ENCODE measurements around the gene LYAR. TPM values are rescaled to one million over a fixed set of nuclear protein-coding genes. Genes with fewer than 3 reads are reported as not detected.

LYAR gene, protein sequence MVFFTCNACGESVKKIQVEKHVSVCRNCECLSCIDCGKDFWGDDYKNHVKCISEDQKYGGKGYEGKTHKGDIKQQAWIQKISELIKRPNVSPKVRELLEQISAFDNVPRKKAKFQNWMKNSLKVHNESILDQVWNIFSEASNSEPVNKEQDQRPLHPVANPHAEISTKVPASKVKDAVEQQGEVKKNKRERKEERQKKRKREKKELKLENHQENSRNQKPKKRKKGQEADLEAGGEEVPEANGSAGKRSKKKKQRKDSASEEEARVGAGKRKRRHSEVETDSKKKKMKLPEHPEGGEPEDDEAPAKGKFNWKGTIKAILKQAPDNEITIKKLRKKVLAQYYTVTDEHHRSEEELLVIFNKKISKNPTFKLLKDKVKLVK
- 12.5 and 18.4 TPM in 2 replicates for total RNA-seq

DNA sequence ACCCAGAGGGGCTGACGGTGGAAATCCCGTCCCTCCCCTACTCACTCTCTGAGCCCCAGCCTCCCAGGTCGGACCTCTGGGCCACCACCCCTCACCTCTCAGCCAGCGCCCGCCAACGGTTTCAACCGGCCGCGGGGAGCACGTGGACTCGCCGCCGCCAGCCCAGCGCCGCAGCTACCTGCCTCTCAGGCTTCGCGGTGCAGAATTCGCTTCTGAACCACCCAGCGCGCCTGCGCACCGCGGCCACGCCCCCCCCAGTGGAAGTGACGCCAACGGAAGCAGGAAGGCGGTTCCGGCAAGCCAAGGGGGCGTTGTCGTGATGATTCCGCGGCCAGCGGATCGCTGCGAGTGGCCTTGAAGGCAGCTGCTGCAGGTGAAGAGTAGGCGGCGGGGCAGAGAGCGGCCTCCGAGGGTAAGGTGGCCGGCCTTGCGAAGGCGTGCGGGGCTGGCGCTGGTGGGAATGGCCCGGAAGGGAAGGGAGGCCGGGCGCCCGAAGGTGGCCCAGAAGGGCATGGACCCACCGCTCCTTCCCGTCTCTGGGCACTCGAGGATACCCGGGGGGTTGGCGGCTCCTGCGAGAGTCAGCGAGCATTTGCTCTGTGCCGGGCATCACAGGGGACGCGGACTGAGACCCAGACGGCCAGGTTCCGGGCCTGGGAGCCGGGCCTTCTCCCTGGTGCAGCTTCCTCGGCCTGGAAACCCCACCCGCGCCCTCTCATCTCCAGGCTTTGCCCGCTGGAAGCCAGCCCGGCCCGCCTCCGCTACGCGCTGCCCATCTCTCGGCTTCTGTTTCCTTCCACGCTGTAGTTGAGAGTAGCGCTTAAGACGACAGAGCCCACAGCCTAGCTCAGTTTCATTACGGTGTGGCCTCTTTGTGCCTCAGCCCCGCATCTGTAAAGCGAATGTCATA is at the start of gene LYAR, which contains the start of gene ZBTB49:
Gene LYAR, minus strand, starts transcription at position 214 of the 910 bp plus-strand sequence. CDS start 6,412 bp downstream, outside the sequence.
Gene ZBTB49, plus strand, starts transcription at position 311 of the 910 bp plus-strand sequence. CDS start 9,695 bp downstream, outside the sequence.
- no peak for DNase-seq (ENCODE audit: extremely low read depth, low read depth, low spot score)

DNA sequence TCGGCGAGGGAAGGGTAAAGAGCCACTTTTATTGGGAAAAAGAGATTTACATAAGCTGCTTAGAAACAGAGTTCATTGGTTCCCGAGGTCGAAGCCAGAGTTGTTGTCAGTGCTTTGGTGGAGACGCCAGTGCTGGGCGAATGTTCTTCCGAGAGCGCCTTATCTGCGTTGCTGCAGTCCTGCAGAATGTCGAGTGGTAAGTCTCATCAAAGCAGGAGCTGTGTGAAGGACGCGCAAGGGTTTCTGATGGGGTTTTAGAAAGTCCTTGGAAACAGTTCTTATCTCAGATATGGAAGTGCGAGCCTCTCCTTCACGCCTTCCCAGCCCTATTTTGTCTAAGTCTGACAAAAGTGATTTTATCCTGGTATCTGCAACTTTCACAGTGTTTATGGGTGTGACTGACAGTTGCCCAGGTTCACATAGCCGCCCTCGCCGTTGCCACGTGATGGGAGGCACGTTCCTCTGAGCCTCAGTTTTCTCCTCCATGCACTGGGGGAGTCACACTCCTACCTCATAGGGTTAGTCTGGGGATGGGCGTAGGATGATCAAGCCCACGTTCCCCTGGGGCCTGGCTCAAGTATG is 49.6 kb upstream of the LYAR start:
- no peak for DNase-seq (ENCODE audit: extremely low read depth, low read depth, low spot score)

DNA sequence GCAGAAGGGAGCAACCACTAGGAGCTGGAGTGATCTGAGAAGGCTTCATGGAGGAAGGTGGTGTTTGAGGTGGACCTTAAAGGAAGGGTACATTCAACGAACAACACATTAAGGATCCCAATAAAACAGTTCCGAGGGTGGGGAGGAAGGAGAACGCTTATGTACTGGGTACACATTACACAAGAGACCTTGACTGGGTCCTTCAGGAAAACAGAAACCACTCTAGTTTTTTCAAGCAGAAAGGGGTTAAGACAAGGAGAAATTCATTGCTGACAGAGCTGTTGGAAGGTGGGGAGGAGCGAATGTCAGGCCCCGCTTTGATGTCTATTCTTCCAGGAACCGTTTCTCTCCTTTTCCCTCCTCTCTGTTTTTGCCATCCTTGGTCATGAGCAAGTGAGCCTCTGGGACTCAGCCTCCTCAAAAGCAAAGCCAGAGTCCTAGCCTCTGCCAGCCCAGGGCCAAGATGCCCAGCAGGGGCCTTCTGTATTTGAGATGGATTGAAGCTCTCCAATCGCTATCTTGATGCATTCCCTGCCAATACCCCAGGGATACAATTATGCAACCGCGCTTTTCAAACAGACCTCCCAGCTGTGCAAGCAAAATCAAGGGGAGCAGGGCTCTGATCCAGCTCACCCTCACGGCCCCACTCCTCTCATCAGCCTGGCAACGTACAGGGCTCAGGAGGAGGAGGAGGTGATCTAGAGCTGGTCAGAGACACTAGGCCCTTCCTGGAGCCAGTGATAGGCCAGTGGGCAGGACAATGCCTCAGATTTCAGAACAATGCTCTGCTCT is 48.5 kb upstream of the LYAR start:
- no peak for DNase-seq (ENCODE audit: extremely low read depth, low read depth, low spot score)

DNA sequence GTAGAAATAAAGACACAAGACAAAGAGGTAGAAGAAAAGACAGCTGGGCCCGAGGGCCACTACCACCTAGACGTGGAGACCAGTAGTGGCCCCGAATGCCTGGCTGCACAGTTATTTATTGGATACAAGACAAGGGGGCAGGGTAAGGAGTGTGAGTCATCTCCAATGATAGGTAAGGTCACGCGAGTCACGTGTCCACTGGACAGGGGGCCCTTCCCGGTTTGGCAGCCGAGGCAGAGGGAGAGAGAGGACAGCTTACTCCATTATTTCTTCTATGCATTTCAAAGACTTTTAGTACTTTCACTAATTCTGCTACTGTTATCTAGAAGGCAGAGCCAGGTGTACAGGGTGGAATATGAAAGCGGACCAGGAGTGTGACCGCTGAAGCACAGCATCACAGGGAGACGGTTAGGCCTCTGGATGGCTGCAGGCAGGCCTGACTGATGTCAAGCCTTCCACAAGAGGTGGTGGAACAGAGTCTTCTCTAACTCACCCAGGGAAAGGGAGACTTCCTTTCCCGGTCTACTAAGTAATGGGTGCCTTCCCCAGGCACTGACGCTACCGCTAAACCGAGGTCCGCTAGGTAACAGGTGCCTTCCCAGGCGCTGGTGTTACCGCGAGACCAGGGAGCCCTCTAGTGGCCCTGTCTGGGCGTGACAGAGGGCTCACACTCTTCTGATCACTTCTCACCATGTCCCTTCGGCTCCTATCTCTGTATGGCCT is 45.0 kb upstream of the LYAR start:
- no peak for DNase-seq (ENCODE audit: extremely low read depth, low read depth, low spot score)

DNA sequence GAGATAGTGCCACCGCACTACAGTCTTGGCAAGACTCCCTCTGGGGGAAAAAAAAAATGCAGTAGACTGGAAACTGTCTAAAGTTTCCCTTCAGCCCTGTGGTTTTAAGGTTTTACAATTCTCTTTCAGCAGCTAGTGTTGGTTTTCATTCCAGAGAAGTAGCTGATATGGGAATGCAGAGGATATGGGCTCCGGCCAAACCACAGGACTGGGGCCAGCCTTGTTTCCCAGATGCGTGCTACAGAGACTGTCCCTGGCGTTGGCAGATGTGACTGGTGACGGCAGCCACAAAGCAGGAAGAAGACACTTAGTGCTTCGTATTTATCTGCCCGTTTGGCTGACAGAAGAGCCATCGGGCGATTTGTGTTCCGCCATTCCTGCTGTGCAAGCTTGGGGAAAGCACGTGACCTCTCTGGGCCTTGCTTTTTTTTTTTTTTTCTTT is 43.3 kb upstream of the LYAR start:
- no peak for DNase-seq (ENCODE audit: extremely low read depth, low read depth, low spot score)

DNA sequence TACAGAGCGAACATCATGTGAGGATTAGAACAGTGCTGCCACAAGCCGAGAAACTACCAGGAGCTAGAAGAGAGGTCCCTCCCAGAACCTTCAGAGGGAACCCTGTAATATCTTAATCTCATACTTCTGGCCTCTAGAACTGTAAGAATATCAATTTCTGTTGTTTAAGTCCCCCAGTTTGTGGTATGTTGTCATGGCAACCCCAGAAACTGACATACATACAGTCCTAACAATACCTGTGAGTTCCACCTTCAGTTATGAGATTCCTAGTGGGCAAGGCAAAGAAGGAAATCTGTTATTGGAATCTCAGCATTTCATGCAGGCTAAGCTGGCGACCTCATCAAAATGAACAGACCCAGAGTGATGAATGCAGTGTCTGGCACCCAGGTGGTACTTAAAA is 42.6 kb upstream of the LYAR start:
- DNase-seq (ENCODE audit: extremely low read depth, low read depth, low spot score): no peak

DNA sequence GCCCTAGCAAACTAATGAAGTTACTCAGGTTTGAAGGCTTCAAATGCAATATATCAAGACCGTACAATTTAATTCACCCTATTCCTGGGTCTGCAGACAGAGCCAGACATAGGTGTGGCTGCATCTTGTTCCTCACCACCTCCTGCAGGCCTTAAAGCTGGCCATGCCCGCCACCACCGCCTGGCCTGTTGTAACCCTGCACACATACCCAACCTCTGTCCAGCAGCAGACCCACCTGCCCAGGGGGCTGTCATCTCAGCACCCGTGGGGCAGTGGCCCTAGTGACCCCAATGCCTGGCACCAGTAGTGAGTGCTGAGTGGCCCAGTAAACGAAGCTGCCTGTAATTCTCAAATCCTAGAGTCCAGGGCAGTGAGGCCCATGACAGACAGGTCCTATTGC is 40.8 kb upstream of the LYAR start:
- DNase-seq (ENCODE audit: extremely low read depth, low read depth, low spot score): no peak

DNA sequence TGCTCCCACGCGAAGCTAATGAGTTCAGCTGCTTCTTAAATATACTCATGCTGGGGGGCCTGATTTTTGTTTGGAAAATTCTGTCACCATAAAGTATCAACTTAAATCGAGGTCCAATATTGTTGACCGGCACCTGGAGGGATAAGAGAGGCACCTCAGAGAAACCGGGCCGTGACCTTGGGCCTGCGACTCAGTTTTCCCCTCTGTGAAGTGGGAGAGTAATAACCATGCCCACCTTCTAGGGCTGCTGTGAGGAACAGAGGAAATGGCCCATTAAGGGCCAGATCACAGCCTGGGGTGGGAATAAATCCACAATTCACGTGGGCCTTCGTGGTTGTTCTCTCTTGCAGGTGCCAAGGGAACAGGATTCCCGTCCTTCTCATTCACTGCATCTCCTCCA is 39.5 kb upstream of the LYAR start:
- DNase-seq (ENCODE audit: extremely low read depth, low read depth, low spot score): no peak

DNA sequence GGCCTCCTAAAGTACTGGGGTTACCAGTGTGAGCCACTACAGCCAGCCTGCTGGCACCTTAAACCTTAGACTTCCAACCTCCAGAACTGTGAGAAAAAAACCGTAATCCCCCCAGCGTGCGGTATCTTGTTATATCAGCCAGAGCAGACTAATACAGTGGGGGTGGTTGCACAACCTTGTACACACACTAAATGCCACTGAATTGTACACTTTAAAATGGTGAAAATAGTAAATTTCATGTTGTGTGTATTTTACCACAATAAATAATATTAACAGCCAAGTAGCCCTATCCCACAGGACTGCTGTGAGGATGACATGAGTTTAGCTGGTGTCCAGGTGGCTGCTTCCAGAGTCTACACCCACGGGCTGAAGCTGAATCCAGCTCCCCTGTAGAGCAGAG is 38.9 kb upstream of the LYAR start:
- DNase-seq (ENCODE audit: extremely low read depth, low read depth, low spot score): no peak

DNA sequence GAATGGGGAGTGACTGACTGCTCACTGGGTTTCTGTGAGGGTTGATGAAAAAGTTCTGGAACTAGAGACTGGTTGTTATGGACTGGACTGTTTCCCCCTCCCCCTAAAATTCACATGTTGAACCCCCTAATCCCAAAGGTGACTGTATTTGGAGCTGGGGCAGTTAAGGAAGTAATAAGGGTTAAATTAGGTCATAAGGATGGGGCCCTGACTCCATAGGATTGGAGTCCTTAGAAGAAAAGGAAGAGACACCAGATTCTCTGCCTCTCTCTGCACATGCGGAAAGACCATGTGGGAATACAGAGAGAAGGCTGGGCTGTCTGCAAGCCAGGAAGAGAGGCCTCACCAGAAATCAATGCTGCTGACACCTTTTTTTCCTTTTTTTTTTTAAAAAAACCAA is 38.3 kb upstream of the LYAR start:
- DNase-seq (ENCODE audit: extremely low read depth, low read depth, low spot score): no peak

DNA sequence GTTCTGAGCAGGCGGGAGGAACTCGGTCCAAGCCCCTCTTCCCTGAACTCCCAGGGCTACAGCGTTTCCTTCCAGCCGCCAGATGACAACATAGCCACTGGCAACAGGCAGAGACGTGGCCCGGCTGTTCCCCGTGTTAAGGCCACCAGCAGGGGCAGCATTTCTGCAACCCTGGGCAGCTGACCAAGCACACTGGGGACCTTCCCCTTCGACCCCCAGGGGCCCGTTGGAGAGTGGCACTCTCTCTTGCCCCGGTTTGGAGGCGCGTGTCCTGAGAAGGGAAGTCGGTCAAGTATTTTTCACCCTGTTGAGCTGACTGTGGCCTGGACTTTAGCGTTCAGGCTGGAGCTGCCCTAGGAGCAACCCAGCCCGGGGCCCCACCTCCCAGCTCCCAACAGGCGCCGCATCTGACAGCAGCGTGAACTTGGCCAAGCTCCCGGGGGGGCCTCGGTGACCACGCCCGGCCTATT is 37.7 kb upstream of the LYAR start:
- DNase-seq (ENCODE audit: extremely low read depth, low read depth, low spot score): no peak

DNA sequence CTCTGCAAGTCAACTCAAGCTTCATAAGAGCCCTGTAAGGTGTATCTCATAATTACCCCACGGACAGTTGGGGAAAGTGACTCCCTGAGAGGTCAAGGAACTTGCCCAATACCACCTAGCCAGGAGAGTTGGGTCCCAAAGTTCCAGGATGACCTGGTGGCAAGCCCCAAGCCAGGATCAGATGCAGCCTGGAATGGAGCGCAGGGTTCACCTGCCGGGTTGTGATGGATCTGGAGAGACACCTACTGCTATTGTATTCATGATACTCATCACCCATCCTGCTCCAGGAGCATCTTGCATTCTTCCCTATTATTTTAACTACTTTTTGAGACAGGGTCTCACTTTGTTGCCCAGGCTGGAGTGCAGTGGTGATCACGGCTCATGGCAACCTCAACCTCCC is 36.2 kb upstream of the LYAR start:
- DNase-seq (ENCODE audit: extremely low read depth, low read depth, low spot score): no peak

DNA sequence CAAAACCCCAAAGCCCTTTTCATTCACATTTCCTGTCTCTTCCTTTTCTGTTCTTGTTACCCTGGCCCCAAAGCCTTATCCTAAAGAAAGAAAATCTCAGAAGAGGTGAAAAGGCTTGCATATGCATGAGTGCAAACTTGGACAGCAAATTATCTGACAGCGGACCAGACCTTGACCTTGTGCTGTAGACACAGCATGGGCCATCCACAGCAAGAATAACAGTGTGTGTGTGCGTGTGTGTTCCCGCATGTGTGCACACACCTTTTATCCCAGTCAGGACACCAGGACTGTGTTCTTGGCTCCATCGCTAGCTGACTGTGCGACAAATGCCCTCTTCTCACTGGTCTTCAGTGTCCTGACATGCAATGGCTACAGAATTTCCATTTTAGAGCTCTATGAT is 35.4 kb upstream of the LYAR start:
- no peak for DNase-seq (ENCODE audit: extremely low read depth, low read depth, low spot score)

DNA sequence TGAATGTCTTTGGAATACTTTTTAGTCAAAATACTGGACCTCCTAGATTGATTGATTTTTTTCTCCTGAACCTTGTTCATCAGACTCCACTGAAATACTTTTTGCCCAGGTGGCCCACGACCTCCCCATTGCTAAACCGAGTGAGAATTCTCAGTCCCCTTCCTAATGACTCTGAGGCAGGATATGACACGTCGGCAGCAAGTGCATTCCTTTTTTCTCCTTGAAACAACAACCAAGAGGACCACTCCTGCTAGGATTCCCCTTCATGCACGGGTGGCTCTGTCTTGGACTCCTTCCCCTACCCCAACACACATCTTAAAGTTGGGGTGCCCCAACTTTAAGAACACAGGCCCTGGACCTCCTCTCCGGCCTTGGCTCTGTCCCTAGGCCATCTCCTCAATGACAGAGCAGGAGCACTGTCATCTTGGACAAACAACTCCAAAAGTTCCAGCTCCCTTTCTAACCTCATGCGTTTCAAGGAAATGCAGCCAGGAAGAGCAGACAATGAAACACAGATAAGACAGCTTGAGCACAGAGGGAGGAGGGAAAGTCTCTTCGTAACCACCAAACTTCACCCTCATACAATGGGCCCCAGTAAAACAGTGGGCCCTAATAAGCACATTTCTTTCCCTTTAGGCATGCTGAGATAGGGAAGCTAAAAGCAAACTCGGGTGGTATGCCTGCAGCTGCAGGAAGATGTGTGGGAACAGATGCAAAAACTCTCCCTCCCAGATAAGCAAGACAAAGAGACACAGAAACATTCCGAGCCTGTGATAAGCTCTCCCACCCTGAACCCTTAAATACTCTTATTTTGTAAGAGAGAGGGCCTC is 34.0 kb upstream of the LYAR start:
- DNase-seq (ENCODE audit: extremely low read depth, low read depth, low spot score): peak; percentile 22

DNA sequence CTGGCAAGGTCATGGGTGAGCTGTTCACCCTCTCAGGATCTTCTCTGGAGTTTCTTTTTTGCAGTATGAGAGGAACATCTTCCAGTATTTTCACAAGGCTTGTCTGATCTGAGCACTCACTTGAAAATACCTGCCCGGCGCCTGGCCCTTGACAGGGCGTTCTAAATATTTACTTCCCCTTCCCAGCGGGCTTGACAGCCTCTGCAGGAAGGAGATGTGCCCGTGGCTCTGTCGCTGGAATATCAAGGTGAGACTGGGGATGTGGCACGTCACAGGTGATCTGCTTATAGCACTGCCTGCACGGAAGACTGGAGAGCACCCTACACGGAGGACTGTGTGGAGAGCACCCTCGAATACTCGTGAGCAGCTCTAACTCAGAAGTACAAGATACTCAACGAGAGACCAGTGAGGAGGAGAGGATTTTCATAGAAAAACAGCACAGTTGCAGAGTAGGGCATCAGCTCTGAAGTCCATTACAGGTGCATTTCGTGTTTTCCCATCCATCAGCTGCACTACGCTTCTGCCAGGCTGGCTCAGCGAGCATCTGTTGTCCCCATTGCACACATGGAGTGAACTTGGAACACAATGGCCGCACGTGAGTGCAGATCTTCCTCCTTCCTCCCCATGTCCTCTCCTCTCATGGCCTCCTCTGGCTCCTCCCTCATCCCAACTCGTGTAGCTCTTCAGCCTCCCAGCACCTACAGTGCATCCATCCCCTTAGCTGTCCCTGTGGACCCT is 32.2 kb upstream of the LYAR start:
- no peak for DNase-seq (ENCODE audit: extremely low read depth, low read depth, low spot score)

DNA sequence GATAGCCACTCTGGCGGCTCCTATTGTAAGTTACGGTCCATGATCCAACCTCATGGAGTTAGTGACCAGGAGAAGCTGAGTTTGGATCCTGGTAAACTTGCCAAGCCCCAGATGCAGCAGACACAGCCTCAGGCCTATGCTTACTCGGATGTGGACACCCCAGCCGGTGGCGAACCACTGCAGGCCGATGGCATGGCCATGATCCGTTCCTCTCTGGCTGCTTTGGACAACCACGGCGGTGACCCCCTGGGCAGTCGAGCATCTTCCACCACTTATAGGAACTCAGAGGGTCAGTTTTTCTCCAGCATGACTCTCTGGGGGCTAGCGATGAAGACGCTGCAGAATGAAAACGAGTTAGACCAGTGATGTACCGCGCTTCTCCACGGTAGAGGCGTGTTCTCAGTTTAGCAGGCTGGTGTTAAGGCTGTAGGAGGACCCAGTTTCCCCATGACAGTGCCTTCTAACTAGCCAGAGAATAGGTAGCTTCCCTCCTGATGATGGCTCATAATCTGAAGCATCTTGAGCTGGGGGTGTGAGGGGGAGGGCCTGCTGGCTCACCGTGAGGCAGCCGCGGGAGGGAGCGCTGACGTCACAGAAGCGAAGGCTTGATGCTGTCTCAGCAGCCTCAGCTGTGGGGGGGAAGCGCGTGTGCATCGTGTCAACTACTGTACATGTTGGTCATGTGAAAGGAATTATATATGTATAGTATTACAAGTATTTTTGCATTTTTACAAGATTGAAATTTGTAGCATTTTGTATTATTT is 31.2 kb upstream of the LYAR start:
- no peak for DNase-seq (ENCODE audit: extremely low read depth, low read depth, low spot score)

DNA sequence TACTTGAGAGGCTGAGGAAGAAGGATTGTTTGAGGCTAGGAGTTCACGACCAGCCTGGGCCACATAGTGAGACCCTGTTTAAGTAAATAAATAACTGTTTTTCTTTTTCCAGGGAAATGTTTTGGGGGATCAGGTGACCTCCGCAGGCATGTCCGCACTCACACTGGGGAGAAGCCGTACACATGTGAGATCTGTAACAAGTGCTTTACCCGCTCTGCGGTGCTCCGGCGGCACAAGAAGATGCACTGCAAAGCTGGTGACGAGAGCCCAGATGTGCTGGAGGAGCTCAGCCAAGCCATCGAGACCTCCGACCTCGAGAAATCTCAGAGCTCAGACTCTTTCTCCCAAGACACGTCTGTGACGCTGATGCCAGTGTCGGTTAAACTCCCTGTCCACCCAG is 30.6 kb upstream of the LYAR start:
- DNase-seq (ENCODE audit: extremely low read depth, low read depth, low spot score): no peak

Measured in glomerular endothelial cell (primary cell).